KMS-11 (cell line): ENCODE measurements around the gene OR1I1.
A peak's percentile ranks its signal among the peaks of the same experiment; 100 is the strongest.

ENCODE experiments used
- H2AFZ ChIP-seq: fragments of 200-600 bp; sonication (generic); 2 replicates; pipeline ENCODE4 v1.6.1; 2016; ENCODE audit warnings: antibody characterized with exemption, mixed run types, low read depth
- H3K27ac ChIP-seq: fragments of 200-600 bp; sonication (generic); 2 replicates; pipeline ENCODE4 v1.6.1; 2016; ENCODE audit warnings: mild to moderate bottlenecking, mixed run types
- H3K27me3 ChIP-seq: fragments of 200-600 bp; sonication (generic); 2 replicates; pipeline ENCODE4 v1.6.1; 2017; ENCODE audit warnings: mild to moderate bottlenecking, low read depth, mixed run types, moderate library complexity; ENCODE audit not compliant: insufficient read depth
- H3K36me3 ChIP-seq: fragments of 200-600 bp; sonication (generic); 2 replicates; pipeline ENCODE4 v1.6.1; 2017; ENCODE audit warnings: mild to moderate bottlenecking, mixed run types; ENCODE audit not compliant: insufficient read depth
- H3K4me1 ChIP-seq: fragments of 200-600 bp; sonication (generic); 2 replicates; pipeline ENCODE4 v1.6.1; 2016; ENCODE audit warnings: mild to moderate bottlenecking, low read depth, mixed run types; ENCODE audit not compliant: poor library complexity, severe bottlenecking
- H3K4me2 ChIP-seq: fragments of 200-600 bp; sonication (generic); 2 replicates; pipeline ENCODE4 v1.7.0; 2016; ENCODE audit warnings: mild to moderate bottlenecking, mixed run types
- H3K4me3 ChIP-seq: fragments of 200-600 bp; sonication (generic); IDR thresholded peaks from 2 replicates; pipeline ENCODE4 v1.6.1; 2017; ENCODE audit warnings: low read depth, low read length, mixed read lengths; ENCODE audit not compliant: insufficient read depth
- H3K79me2 ChIP-seq: fragments of 200-600 bp; sonication (generic); 2 replicates; pipeline ENCODE4 v1.6.1; 2016; ENCODE audit warnings: low read depth, mixed run types; ENCODE audit not compliant: insufficient read depth
- H3K9ac ChIP-seq: fragments of 200-600 bp; sonication (generic); 2 replicates; pipeline ENCODE4 v1.6.1; 2016; ENCODE audit warnings: mild to moderate bottlenecking, mixed run types
- H4K20me1 ChIP-seq: fragments of 200-600 bp; sonication (generic); 2 replicates; pipeline ENCODE4 v1.6.1; 2016; ENCODE audit warnings: mild to moderate bottlenecking, mixed run types; ENCODE audit not compliant: insufficient read depth
- TF ChIP-seq, protein P1 (sequence below): fragments of 200-600 bp; sonication (generic); conservative IDR thresholded peaks from 2 replicates; pipeline ENCODE4 v1.6.1; 2017; ENCODE audit warnings: low read depth, mild to moderate bottlenecking, antibody characterized with exemption, low read length, moderate library complexity, mixed read lengths

Gene OR1I1

DNA sequence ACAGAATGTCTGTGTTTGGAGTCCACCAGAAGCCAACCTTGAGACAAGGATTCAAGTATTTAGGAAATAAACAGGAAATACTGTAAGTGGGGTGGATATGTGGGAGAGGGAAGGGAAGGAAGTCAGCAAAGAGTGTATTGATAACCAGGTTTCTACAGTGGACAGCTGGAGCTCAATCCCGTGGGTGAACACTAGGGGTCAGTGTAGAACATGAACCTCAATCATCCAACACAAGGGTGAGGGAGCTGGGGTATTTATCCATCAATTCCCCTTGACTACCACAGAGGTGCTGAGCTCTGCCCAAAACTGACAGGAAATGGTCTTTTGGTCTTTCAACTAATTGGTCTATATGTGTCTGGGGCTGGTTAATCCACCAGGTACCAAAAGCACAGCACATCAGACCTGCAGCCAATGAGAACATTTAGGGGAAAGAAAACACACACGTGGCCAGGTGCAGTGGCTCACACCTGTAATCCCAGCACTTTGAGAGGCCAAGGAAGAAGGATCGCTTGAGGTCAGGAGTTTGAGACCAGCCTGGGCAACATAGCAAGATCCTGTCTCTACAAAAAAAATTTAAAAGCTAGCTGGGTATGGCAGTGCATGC is 19.6 kb downstream of the OR1I1 start:
- TF ChIP-seq, protein P1, sequence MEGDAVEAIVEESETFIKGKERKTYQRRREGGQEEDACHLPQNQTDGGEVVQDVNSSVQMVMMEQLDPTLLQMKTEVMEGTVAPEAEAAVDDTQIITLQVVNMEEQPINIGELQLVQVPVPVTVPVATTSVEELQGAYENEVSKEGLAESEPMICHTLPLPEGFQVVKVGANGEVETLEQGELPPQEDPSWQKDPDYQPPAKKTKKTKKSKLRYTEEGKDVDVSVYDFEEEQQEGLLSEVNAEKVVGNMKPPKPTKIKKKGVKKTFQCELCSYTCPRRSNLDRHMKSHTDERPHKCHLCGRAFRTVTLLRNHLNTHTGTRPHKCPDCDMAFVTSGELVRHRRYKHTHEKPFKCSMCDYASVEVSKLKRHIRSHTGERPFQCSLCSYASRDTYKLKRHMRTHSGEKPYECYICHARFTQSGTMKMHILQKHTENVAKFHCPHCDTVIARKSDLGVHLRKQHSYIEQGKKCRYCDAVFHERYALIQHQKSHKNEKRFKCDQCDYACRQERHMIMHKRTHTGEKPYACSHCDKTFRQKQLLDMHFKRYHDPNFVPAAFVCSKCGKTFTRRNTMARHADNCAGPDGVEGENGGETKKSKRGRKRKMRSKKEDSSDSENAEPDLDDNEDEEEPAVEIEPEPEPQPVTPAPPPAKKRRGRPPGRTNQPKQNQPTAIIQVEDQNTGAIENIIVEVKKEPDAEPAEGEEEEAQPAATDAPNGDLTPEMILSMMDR, result peak; percentile 61

DNA sequence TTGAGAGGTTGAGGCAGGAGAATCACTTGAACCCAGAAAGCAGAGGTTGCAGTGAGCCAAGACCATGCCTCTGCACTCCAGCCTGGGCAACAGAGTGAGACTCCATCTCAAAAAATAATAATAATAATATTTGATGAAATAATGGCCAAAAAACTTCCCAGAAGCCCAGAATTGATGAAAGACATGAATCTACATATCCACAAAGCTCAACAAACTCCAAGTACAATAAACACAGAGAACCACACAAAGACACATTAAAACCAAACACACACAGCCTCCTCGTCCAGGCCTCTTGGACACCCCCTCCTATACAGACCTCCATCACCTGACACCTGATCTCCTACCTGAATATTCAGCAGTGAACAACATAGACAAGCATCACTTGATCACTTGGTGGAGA is 22.0 kb downstream of the OR1I1 start:
- Histone ChIP-seq H3K4me3 (no peak overlapping the region), H3K4me2 (no peak overlapping the region), H3K4me1 (no peaks in the 10 kb centered on the region), H3K79me2 (no peaks in the 10 kb centered on the region), H4K20me1 (no peaks in the 10 kb centered on the region), H3K27me3 (peaks cover 12% of the 10 kb centered on the region; the same call in 1 of the 2 replicates), H3K36me3 (no peaks in the 10 kb centered on the region), H3K27ac (no peak overlapping the region), H2AFZ (no peak overlapping the region), H3K9ac (no peak overlapping the region)
- TF ChIP-seq, protein P1, result no peak

More for the DNA sequence above, 19.6 kb downstream of the OR1I1 start:
- no peak overlapping the region for H3K4me3 ChIP-seq
- no peaks in the 10 kb centered on the region for H4K20me1 ChIP-seq
- H3K4me2 ChIP-seq, result no peak overlapping the region
- H3K4me1 ChIP-seq, result no peaks in the 10 kb centered on the region
- H3K27ac ChIP-seq, result no peak overlapping the region
- H3K79me2 ChIP-seq, result no peaks in the 10 kb centered on the region
- H2AFZ ChIP-seq, result no peak overlapping the region
- peaks cover 15% of the 10 kb centered on the region; the same call in 1 of the 2 replicates for H3K27me3 ChIP-seq
- H3K9ac ChIP-seq, result no peak overlapping the region
- no peaks in the 10 kb centered on the region for H3K36me3 ChIP-seq

DNA sequence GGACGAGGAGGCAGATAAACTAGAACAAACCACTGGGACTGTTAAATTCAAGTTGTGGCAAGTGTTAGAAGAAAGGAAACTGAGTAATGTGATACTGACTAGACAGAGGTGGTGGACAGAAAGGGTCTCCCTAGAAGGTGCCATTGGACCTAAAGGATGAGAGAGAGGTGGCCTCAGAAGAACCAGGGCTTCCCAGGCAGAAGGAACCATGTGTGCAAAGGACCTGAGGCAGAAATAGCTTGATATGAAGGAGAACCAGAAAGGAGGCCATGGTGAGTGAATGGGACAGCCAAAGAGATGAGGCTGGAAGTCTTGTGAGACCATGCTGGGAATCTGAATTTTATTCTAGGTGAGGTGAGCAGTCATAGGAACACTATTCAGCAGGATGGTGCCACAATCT is 22.4 kb downstream of the OR1I1 start:
- Histone ChIP-seq H3K27ac (no peak overlapping the region), H3K79me2 (no peaks in the 10 kb centered on the region), H3K4me1 (no peaks in the 10 kb centered on the region), H3K9ac (no peak overlapping the region), H3K36me3 (no peaks in the 10 kb centered on the region), H4K20me1 (no peaks in the 10 kb centered on the region), H2AFZ (no peak overlapping the region), H3K4me3 (no peak overlapping the region), H3K27me3 (peaks cover 14% of the 10 kb centered on the region; the same call in 1 of the 2 replicates), H3K4me2 (no peak overlapping the region)
- TF ChIP-seq, protein P1, result no peak

DNA sequence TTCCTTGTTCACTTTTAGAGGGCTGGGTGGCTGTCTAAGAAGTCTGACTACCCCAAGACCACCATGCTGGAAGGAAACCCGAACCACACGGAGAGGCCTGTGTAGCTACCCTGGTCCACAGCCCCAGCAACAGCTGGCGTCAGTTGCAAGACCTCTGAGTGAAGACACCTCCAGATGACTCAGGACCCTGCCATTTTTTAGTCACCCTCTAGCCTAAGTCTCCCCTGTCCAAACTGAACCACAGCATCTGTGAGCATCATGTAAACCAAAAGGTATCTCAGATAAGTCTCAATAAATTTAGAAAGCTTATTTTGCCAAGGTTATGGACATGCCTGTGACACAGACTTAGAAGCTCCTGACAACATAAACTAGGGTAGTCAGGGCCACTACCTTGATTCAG is 23.0 kb downstream of the OR1I1 start:
- no peak overlapping the region for H3K4me3 ChIP-seq
- no peak overlapping the region for H3K27ac ChIP-seq
- H3K9ac ChIP-seq, result no peak overlapping the region
- H3K36me3 ChIP-seq, result no peaks in the 10 kb centered on the region
- TF ChIP-seq, protein P1, result no peak
- H3K4me2 ChIP-seq, result no peak overlapping the region
- H3K79me2 ChIP-seq, result no peaks in the 10 kb centered on the region
- H4K20me1 ChIP-seq, result no peaks in the 10 kb centered on the region
- H3K27me3 ChIP-seq, result peaks cover 14% of the 10 kb centered on the region; the same call in 1 of the 2 replicates
- no peak overlapping the region for H2AFZ ChIP-seq
- H3K4me1 ChIP-seq, result no peaks in the 10 kb centered on the region
